H9 (cell line): ENCODE results near the gene DLX1. TPM values are rescaled to one million over a fixed set of nuclear protein-coding genes. Genes with fewer than 3 reads are reported as not detected.

ENCODE experiments used
- DNase-seq: peaks from one replicate; pipeline ENCODE4 v3.0.0-alpha.2; 2017
- H2AFZ ChIP-seq: one replicate; pipeline ENCODE4 v1.6.1; 2013; ENCODE audit warnings: mild to moderate bottlenecking, low read length, control low read depth, moderate library complexity
- H2AK5ac ChIP-seq: 2 replicates; pipeline ENCODE4 v1.6.1; 2013; ENCODE audit warnings: low read length, control low read depth, mixed read lengths; ENCODE audit not compliant: insufficient read length
- H2BK120ac ChIP-seq: one replicate; pipeline ENCODE4 v1.6.1; 2013; ENCODE audit warnings: low read depth, mild to moderate bottlenecking, low read length, control low read depth, inconsistent platforms; ENCODE audit not compliant: poor library complexity, severe bottlenecking
- H2BK12ac ChIP-seq: 2 replicates; pipeline ENCODE4 v1.6.1; 2013; ENCODE audit warnings: low read length, control low read depth, mixed read lengths, low read depth; ENCODE audit not compliant: insufficient read length
- H2BK15ac ChIP-seq: 2 replicates; pipeline ENCODE4 v1.6.1; 2013; ENCODE audit warnings: low read depth, low read length, control low read depth
- H2BK20ac ChIP-seq: one replicate; pipeline ENCODE4 v1.6.1; 2013; ENCODE audit warnings: low read depth, mild to moderate bottlenecking, low read length, control low read depth, inconsistent platforms; ENCODE audit not compliant: poor library complexity, severe bottlenecking
- H2BK5ac ChIP-seq: 2 replicates; pipeline ENCODE4 v1.6.1; 2013; ENCODE audit warnings: low read length, control low read depth, mixed read lengths; ENCODE audit not compliant: insufficient read length
- H3K14ac ChIP-seq: 2 replicates; pipeline ENCODE4 v1.6.1; 2013; ENCODE audit warnings: low read length, control low read depth; ENCODE audit not compliant: insufficient read depth
- H3K18ac ChIP-seq: 2 replicates; pipeline ENCODE4 v1.6.1; 2013; ENCODE audit warnings: low read depth, mild to moderate bottlenecking, mixed read lengths, low read length, control low read depth; ENCODE audit not compliant: insufficient read length
- H3K23ac ChIP-seq: 2 replicates; pipeline ENCODE4 v1.6.1; 2013; ENCODE audit warnings: low read length, control low read depth, mixed read lengths, low read depth; ENCODE audit not compliant: insufficient read length
- H3K23me2 ChIP-seq: 2 replicates; pipeline ENCODE4 v1.6.1; 2013; ENCODE audit warnings: low read depth, mild to moderate bottlenecking, mixed read lengths, low read length, control low read depth; ENCODE audit not compliant: insufficient read length, poor library complexity, severe bottlenecking
- H3K27ac ChIP-seq: 2 replicates; pipeline ENCODE4 v1.5.1; 2013; ENCODE audit warnings: low read length, control low read depth, mixed read lengths, low read depth; ENCODE audit not compliant: insufficient read length
- H3K27me3 ChIP-seq: 2 replicates; pipeline ENCODE4 v1.6.1; 2013; ENCODE audit warnings: low read length, control low read depth, inconsistent platforms; ENCODE audit not compliant: insufficient read depth
- H3K4ac ChIP-seq: 2 replicates; pipeline ENCODE4 v1.6.1; 2013; ENCODE audit warnings: low read depth, mild to moderate bottlenecking, control low read depth, inconsistent platforms, low read length, moderate library complexity
- H3K4me1 ChIP-seq: 2 replicates; pipeline ENCODE4 v1.6.1; 2013; ENCODE audit warnings: low read length, control low read depth, inconsistent platforms; ENCODE audit not compliant: insufficient read depth
- H3K4me2 ChIP-seq: 2 replicates; pipeline ENCODE4 v1.6.1; 2013; ENCODE audit warnings: low read length, control low read depth, mixed read lengths; ENCODE audit not compliant: insufficient read length, insufficient read depth
- H3K56ac ChIP-seq: 2 replicates; pipeline ENCODE4 v1.6.1; 2013; ENCODE audit warnings: low read depth, mild to moderate bottlenecking, mixed read lengths, low read length, control low read depth; ENCODE audit not compliant: insufficient read length
- H3K79me1 ChIP-seq: 2 replicates; pipeline ENCODE4 v1.6.1; 2013; ENCODE audit warnings: low read depth, mild to moderate bottlenecking, moderate library complexity, low read length, control low read depth, inconsistent platforms; ENCODE audit not compliant: insufficient read depth, poor library complexity, severe bottlenecking
- H3K79me2 ChIP-seq: 2 replicates; pipeline ENCODE4 v1.6.1; 2013; ENCODE audit warnings: low read length, control low read depth, inconsistent platforms; ENCODE audit not compliant: insufficient read depth
- H3K9ac ChIP-seq: 2 replicates; pipeline ENCODE4 v1.6.1; 2013; ENCODE audit warnings: low read length, control low read depth, mixed read lengths; ENCODE audit not compliant: insufficient read length; ENCODE audit errors: extremely low read depth
- H3K9me3 ChIP-seq: one replicate; pipeline ENCODE4 v1.6.1; 2013; ENCODE audit warnings: low read depth, low read length, inconsistent platforms; ENCODE audit not compliant: control insufficient read depth
- H3T11ph ChIP-seq: one replicate; pipeline ENCODE4 v1.6.1; 2013; ENCODE audit warnings: mild to moderate bottlenecking, low read length, control low read depth, inconsistent platforms
- H4K20me1 ChIP-seq: one replicate; pipeline ENCODE4 v1.6.1; 2013; ENCODE audit not compliant: control insufficient read depth, insufficient read length, insufficient read depth
- H4K5ac ChIP-seq: 2 replicates; pipeline ENCODE4 v1.6.1; 2013; ENCODE audit warnings: low read depth, mild to moderate bottlenecking, mixed read lengths, low read length, control low read depth; ENCODE audit not compliant: insufficient read length
- H4K8ac ChIP-seq: replicated peaks from 2 replicates; pipeline ENCODE4 v1.6.1; 2013; ENCODE audit warnings: low read length, control low read depth, mixed read lengths, low read depth; ENCODE audit not compliant: insufficient read length
- H4K91ac ChIP-seq: 2 replicates; pipeline ENCODE4 v1.6.1; 2013; ENCODE audit warnings: low read depth, mild to moderate bottlenecking, moderate library complexity, mixed read lengths, low read length, control low read depth; ENCODE audit not compliant: insufficient read length
- H3K27ac Mint-ChIP-seq, 3 experiments: 2 replicates in 2 of 3; 3 replicates in 1 of 3; pipeline ENCODE4 v1.8.0; 2020 to 2021; ENCODE audit warnings: mixed read lengths in 3 of 3, mild to moderate bottlenecking in 1 of 3, moderate library complexity in 1 of 3
- H3K27me3 Mint-ChIP-seq: 2 replicates; pipeline ENCODE4 v1.8.0; 2021; ENCODE audit warnings: low read depth, mild to moderate bottlenecking, moderate library complexity, mixed read lengths
- H3K36me3 Mint-ChIP-seq, 3 experiments: 2 replicates in 2 of 3; 3 replicates in 1 of 3; pipeline ENCODE4 v1.8.0; 2020 to 2021; ENCODE audit warnings: low read depth in 3 of 3, mixed read lengths in 3 of 3; ENCODE audit not compliant: insufficient read depth in 1 of 3
- H3K4me1 Mint-ChIP-seq, 2 experiments: 2 replicates each; pipeline ENCODE4 v1.8.0; 2020; ENCODE audit warnings: mixed read lengths in 2 of 2
- H3K4me3 Mint-ChIP-seq, 2 experiments: 2 replicates in 1 of 2; 3 replicates in 1 of 2; pipeline ENCODE4 v1.8.0; 2020 to 2021; ENCODE audit warnings: mild to moderate bottlenecking in 2 of 2, mixed read lengths in 2 of 2, moderate library complexity in 1 of 2
- H3K9me3 Mint-ChIP-seq, 2 experiments: 2 replicates in 1 of 2; 3 replicates in 1 of 2; pipeline ENCODE4 v1.8.0; 2020; ENCODE audit warnings: mild to moderate bottlenecking in 2 of 2, mixed read lengths in 2 of 2, moderate library complexity in 1 of 2
- CTCF ChIP-seq: fragments of 200-600 bp; sonication (generic); conservative IDR thresholded peaks from 3 replicates; pipeline ENCODE4 v1.8.0; 2021; ENCODE audit warnings: antibody characterized with exemption, mild to moderate bottlenecking
- WGBS: extraction: QIAGEN DNeasy Blood & Tissue Kit; methylation state at CpG from one replicate; pipeline ENCODE4 v1.1.7; 2013; ENCODE audit warnings: missing lambda C conversion rate, low lambda C conversion rate, mixed read lengths; ENCODE audit not compliant: insufficient read length; ENCODE audit errors: extremely low coverage; 5-methylcytosine and 5-hydroxymethylcytosine counted together
- total RNA-seq: library from RNA; stranded (reverse); gene quantifications from 2 replicates; pipeline ENCODE4 v1.2.1, GENCODE V29; 2021

The DLX1 gene
- total RNA-seq, 1 experiment from 2014 or later: not detected

DNA sequence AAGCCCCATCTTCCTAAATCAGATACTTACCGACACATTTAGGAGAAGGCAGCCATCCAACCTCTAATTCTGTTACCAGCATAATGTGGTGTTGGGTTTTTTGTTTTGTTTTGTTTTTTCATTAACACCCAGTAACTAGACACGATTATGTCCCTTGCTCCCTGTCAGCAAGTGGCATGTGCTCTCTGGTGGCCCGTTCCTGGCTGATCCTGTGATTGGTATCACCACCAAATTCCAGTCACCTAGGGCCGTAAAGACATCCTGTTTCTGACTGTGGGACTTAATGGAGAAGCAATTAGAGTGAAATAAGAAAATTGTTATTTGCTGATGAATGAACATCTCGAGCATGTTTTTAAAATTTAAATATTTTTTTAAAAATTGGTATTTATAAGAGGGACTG lies 5.9 kb upstream of the DLX1 start:
- H3K4ac ChIP-seq: no peak overlapping the region
- Mint-ChIP-seq H3K27ac (no peak overlapping the region), H3K9me3 (peaks cover 0 to 3% of the 10 kb centered on the region in 2 experiments; a peak in 2 of 5 replicates), H3K4me3 (no peak overlapping the region), H3K4me1 (peaks cover 20 to 33% of the 10 kb centered on the region in 2 experiments), H3K27me3 (peaks cover 91% of the 10 kb centered on the region), H3K36me3 (no peaks in the 10 kb centered on the region)
- no peaks in the 10 kb centered on the region for H3K79me2 ChIP-seq
- no peak overlapping the region for H2AK5ac ChIP-seq
- H2AFZ ChIP-seq: no peak overlapping the region
- no peak overlapping the region for H3T11ph ChIP-seq
- no peak overlapping the region for H4K5ac ChIP-seq
- no peak overlapping the region for H3K56ac ChIP-seq
- no peak overlapping the region for H3K23ac ChIP-seq
- no peaks in the 10 kb centered on the region for H3K4me1 ChIP-seq
- H3K14ac ChIP-seq: no peak overlapping the region
- DNase-seq: no peak
- no peak overlapping the region for H4K8ac ChIP-seq
- no peak overlapping the region for H4K91ac ChIP-seq
- H2BK5ac ChIP-seq: no peak overlapping the region
- H2BK120ac ChIP-seq: no peak overlapping the region
- no peak for TF ChIP-seq CTCF
- peaks cover 61% of the 10 kb centered on the region for H3K27me3 ChIP-seq
- peaks cover 3% of the 10 kb centered on the region for H3K23me2 ChIP-seq
- 100% methylated on average over 1 of the region's 5 CpGs for WGBS
- no peaks in the 10 kb centered on the region for H4K20me1 ChIP-seq
- H3K27ac ChIP-seq: no peak overlapping the region
- H3K9me3 ChIP-seq: no peaks in the 10 kb centered on the region
- H3K9ac ChIP-seq: no peak overlapping the region
- no peak overlapping the region for H3K18ac ChIP-seq
- no peak overlapping the region for H2BK15ac ChIP-seq
- no peak overlapping the region for H3K4me2 ChIP-seq
- no peak overlapping the region for H2BK20ac ChIP-seq
- H3K79me1 ChIP-seq: no peaks in the 10 kb centered on the region
- H2BK12ac ChIP-seq: no peak overlapping the region
